Fibroblast of the aortic adventitia (primary cell): ENCODE measurements around the gene CAGE1. TPM values are rescaled to one million over a fixed set of nuclear protein-coding genes. Genes with fewer than 3 reads are reported as not detected.
"Not testable (repeated sequence)": the region's sequence is repeated elsewhere in the genome, so short reads cannot be mapped to it uniquely, and the experiment has no call there.

Experiments used
- DNase-seq: peaks from one replicate; pipeline ENCODE4 v3.0.0-alpha.2; 2010; ENCODE audit warnings: low read depth
- H3K4me3 ChIP-seq: 2 replicates; pipeline ENCODE4 v1.5.1; 2011; ENCODE audit warnings: low read depth, mild to moderate bottlenecking, control low read depth, low read length, moderate library complexity
- total RNA-seq: library from RNA; depleted of rRNA; stranded (reverse); fragments of >200 nt; gene quantifications from 2 replicates; pipeline ENCODE4 v1.2.3, GENCODE V29; 2012; ENCODE audit warnings: low replicate concordance
- TF ChIP-seq, protein P1 (sequence below): IDR thresholded peaks from 2 replicates; pipeline ENCODE4 v1.5.1; 2011; ENCODE audit warnings: mild to moderate bottlenecking, low read length, control low read depth, inconsistent platforms; ENCODE audit not compliant: insufficient read depth

Gene CAGE1
- total RNA-seq, 1 donor, result 0.36 TPM

DNA sequence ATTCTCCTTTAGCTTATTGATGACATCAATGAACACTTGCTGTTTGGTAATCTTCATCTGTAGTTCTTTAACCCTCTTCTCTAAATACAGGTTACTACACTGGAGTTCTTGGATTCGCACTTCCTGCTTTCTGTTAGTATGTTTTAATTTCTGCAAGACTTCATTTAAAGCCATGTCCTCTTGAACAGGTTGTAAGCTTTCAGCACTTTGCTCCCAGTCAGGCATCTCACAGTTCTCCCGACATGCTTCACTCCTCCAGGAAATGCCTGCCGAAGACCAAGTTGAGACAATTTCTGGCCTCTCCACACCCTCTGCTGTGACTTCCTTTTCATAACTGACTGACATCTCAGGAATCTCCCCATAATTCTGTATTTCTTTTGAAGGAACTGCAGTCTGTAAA, 15.8 kb downstream of the CAGE1 start:
- TF ChIP-seq, protein P1, sequence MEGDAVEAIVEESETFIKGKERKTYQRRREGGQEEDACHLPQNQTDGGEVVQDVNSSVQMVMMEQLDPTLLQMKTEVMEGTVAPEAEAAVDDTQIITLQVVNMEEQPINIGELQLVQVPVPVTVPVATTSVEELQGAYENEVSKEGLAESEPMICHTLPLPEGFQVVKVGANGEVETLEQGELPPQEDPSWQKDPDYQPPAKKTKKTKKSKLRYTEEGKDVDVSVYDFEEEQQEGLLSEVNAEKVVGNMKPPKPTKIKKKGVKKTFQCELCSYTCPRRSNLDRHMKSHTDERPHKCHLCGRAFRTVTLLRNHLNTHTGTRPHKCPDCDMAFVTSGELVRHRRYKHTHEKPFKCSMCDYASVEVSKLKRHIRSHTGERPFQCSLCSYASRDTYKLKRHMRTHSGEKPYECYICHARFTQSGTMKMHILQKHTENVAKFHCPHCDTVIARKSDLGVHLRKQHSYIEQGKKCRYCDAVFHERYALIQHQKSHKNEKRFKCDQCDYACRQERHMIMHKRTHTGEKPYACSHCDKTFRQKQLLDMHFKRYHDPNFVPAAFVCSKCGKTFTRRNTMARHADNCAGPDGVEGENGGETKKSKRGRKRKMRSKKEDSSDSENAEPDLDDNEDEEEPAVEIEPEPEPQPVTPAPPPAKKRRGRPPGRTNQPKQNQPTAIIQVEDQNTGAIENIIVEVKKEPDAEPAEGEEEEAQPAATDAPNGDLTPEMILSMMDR, result no peak
- H3K4me3 ChIP-seq, result no peak overlapping the region
- no peak for DNase-seq

DNA sequence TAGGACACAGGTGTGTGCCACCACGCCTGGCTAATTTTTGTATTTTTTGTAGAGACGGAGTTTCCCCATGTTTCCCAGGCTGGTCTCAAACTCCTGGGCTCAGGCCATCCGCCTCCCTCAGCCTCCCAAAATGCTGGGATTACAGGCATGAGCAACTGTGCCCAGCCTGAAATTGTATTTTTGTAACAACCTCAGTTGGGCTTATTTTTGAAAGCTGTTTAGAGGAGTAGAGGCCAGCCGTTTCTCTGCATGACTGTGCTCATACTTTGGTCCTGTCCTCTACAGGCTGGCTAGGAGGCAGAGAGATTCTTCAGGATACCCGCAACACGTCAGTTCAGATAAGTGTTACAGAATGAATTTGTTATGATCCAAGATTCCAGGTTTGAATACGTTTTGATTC, 22.1 kb downstream of the CAGE1 start:
- no peak for DNase-seq
- TF ChIP-seq, protein P1, result no peak
- H3K4me3 ChIP-seq, result no peak overlapping the region

DNA sequence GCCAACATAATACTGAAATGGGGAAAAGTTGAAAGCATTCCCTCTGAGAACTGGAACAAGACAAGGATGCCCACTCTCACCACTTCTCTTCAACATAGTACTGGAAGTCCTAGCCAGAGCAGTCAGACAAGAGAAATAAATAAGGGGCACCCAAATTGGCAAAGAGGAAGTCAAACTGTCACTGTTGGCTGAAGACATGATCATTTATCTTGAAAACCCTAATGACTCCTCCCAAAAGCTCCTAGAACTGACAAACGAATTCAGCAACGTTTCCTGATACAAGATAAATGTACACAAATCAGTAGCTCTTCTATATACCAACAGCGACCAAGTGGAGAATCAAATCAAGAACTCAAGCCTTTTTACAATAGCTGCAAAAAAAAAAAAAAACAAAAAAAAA, 37.6 kb downstream of the CAGE1 start:
- H3K4me3 ChIP-seq, DNase-seq: not testable (repeated sequence)

GRCh38 chr6:7350591-7350990, 39.0 kb downstream of the CAGE1 start:
- not testable (repeated sequence) for DNase-seq, H3K4me3 ChIP-seq

DNA sequence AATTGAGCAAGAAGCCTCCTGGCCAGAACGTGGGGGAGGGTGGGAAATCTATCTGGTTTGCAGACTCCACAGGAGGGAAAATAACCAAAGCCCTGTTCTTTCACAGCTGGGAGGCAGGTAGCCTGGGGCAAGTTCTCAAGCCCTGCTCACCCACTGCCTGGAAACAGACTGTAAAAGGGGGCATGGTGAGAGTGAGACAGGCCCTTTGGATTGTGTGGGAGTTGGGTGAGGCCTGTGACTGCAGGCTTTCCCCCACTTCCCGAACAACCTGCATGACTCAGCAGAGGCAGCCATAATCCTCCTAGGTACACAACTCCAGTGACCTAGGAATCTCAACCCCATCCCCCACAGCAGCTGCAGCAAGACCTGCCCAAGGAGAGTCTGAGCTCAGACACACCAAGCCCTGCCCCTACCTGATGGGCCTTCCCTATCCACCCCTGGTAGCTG, 42.0 kb downstream of the CAGE1 start:
- not testable (repeated sequence) for DNase-seq, H3K4me3 ChIP-seq

DNA sequence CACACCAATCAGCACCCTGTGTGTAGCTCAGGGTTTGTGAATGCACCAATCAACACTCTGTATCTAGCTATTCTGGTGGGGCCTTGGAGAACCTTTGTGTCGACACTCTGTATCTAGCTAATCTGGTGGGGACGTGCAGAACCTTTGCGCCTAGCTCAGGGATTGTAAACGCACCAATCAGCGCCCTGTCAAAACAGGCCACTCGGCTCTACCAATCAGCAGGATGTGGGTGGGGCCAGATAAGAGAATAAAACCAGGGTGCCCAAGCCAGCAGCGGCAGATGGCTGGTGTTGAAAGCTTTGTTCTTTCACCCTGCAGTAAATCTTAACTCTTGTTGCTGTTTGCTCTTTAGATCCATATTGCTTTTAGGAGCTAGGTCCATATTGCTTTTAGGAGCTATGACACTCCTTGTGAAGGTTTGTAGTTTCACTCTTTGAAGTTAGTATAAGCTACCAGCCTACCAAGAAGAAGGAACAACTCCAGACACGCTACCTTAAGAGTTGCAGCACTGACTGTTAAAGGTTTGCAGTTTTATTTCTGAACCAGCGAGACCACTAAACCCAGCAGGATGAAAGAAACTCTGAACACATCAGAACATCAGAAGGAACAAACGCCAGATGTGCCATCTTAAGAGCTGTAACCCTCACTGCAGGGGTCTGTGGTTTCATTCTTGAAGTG, 44.6 kb downstream of the CAGE1 start:
- not testable (repeated sequence) for H3K4me3 ChIP-seq, DNase-seq

DNA sequence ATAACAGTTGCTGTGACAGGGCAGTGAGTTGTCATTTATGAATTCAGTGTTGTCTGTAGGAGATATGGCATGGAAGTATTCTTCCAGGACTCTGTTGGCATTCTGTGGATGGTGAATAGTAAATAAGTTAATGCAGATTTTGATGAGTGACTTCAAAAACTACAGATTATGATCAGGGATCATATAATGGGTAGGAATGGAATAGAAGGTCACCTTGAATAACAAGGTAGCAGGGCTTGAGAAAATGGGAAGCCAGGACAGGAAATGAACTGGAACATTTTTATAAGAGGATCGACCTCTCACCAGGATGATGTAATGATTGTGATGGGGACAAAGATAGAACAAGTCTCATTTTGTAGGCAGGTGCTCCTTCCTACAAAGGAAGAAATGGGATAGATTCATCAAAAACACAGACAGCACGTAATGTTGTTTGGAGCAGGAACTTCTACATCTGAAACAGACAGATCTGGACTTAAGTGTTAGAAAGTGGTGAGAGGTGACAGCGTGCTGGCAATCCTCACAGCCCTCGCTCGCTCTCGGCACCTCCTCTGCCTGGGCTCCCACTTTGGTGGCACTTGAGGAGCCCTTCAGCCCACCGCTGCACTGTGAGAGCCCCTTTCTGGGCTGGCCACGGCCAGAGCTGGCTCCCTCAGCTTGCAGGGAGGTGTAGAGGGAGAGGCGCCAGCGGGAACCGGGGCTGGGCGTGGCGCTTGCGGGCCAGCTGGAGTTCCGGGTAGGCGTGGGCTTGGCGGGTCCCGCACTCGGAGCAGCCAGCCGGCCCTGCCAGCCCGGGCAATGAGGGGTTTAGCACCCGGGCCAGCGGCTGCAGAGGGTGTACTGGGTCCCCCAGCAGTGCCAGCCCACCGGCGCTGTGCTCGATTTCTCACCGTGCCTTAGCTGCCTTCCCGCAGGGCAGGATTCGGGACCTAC, 45.7 kb downstream of the CAGE1 start:
- no peak overlapping the region for H3K4me3 ChIP-seq
- DNase-seq, result no peak
- TF ChIP-seq, protein P1, result no peak

DNA sequence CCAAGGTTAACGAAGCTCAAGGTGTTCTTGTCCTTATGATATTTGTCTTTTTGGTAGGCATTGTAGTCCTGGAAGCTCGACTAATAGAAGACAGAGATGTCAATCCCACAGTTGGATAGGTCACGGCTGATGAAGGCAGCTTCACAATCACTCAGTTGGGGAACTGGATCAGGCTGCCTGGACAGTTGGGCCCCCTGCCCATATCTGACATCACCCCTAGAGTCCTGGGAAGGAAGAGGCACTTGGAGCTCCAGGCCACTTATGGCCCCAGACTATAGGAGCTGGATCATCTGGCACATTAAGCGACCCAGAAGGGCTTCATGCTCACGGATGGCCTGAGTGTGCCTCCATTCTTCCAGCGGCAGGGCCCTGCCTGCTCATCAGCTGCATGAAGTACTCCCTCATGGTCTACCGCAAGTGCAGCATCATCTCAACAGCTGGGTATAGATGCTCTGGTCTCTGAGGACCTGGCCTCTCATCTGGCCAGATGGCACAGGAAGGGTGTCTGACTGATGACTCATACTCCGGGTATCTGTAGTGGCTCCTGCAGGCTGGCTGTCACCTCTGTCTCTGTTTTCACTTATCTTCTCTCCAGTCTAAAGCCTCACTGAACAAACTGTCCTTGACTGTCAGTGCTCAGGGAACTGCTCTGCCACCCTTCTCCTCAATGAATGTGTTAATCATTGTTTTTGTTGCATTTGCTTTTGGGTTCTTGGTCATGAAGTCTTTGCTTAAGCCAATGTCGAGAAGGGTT, 47.4 kb downstream of the CAGE1 start:
- TF ChIP-seq, protein P1, result no peak
- DNase-seq, result no peak

More for the DNA sequence above, 47.4 kb downstream of the CAGE1 start:
- H3K4me3 ChIP-seq, result no peak overlapping the region
